HepG2 (cell line): ENCODE results near the gene FOXN3. TPM values are rescaled to one million over a fixed set of nuclear protein-coding genes. Genes with fewer than 3 reads are reported as not detected.
A peak's percentile ranks its signal among the peaks of the same experiment; 100 is the strongest.

ENCODE experiments used
- BORCS8-MEF2B ChIP-seq: sonication (generic); formaldehyde crosslinking; IDR thresholded peaks from 2 replicates; pipeline ENCODE4 v1.8.0; 2022; ENCODE audit warnings: mild to moderate bottlenecking, missing genetic modification reagents
- DZIP1 ChIP-seq: sonication (generic); formaldehyde crosslinking; IDR thresholded peaks from 2 replicates; pipeline ENCODE4 v1.5.0; 2020; ENCODE audit warnings: mild to moderate bottlenecking, missing genetic modification reagents
- HMG20A ChIP-seq: IDR thresholded peaks from 2 replicates; pipeline ENCODE4 v1.6.1; 2016; ENCODE audit warnings: borderline replicate concordance
- KAT2B ChIP-seq: fragments of 150-350 bp; IDR thresholded peaks from 2 replicates; pipeline ENCODE4 v1.6.1; 2014; ENCODE audit warnings: low read depth, low read length, borderline replicate concordance
- MXD4 ChIP-seq: IDR thresholded peaks from 2 replicates; pipeline ENCODE4 v1.6.1; 2016; ENCODE audit warnings: mild to moderate bottlenecking, missing biosample characterization, missing genetic modification reagents
- NR2F2 ChIP-seq: IDR thresholded peaks from 2 replicates; pipeline ENCODE4 v1.6.1; 2012; ENCODE audit warnings: low read depth, inconsistent platforms, borderline replicate concordance
- PRDM4 ChIP-seq: sonication (generic); formaldehyde crosslinking; IDR thresholded peaks from 2 replicates; pipeline ENCODE4 v1.9.0; 2021; ENCODE audit warnings: missing genetic modification reagents, borderline replicate concordance
- RORA ChIP-seq: sonication (generic); formaldehyde crosslinking; IDR thresholded peaks from 2 replicates; pipeline ENCODE4 v1.5.0; 2020; ENCODE audit warnings: mild to moderate bottlenecking, missing genetic modification reagents, moderate library complexity
- SP5 ChIP-seq: IDR thresholded peaks from 2 replicates; pipeline ENCODE4 v1.6.1; 2016; ENCODE audit warnings: low read depth, borderline replicate concordance
- THRA ChIP-seq: sonication (generic); formaldehyde crosslinking; IDR thresholded peaks from 2 replicates; pipeline ENCODE4 v1.4.0; 2020; ENCODE audit warnings: missing genetic modification reagents, borderline replicate concordance
- USF2 ChIP-seq, 2 experiments: sonication (generic) in 1 of 2; formaldehyde crosslinking in 1 of 2; IDR thresholded peaks; 2 replicates each; pipeline versions ENCODE4 v1.5.1 to v1.6.1; 2011 to 2020; ENCODE audit warnings: borderline replicate concordance in 1 of 2, low read depth in 1 of 2, low read length in 1 of 2, mild to moderate bottlenecking in 1 of 2, missing genetic modification reagents in 1 of 2, moderate library complexity in 1 of 2
- ZFP1 ChIP-seq: IDR thresholded peaks from 2 replicates; pipeline ENCODE4 v1.6.1; 2016
- ZIK1 ChIP-seq: sonication (generic); formaldehyde crosslinking; IDR thresholded peaks from 2 replicates; pipeline ENCODE4 v1.5.0; 2020; ENCODE audit warnings: mild to moderate bottlenecking, low read depth, missing genetic modification reagents, borderline replicate concordance
- ZNF251 ChIP-seq: sonication (generic); formaldehyde crosslinking; IDR thresholded peaks from 2 replicates; pipeline ENCODE4 v1.9.0; 2021; ENCODE audit warnings: mild to moderate bottlenecking, missing genetic modification reagents
- ZNF275 ChIP-seq: sonication (generic); formaldehyde crosslinking; IDR thresholded peaks from 2 replicates; pipeline ENCODE4 v1.8.0; 2022; ENCODE audit warnings: missing genetic modification reagents, mild to moderate bottlenecking, inconsistent platforms, borderline replicate concordance
- ZNF460 ChIP-seq: sonication (generic); formaldehyde crosslinking; IDR thresholded peaks from 2 replicates; pipeline ENCODE4 v1.5.1; 2020; ENCODE audit warnings: missing genetic modification reagents, mild to moderate bottlenecking, borderline replicate concordance
- ZNF619 ChIP-seq: sonication (generic); formaldehyde crosslinking; IDR thresholded peaks from 2 replicates; pipeline ENCODE4 v1.4.0; 2020; ENCODE audit warnings: mild to moderate bottlenecking, missing genetic modification reagents
- polyA plus RNA-seq, 8 experiments: library from polyadenylated mRNA; depleted of rRNA in 3 of 8; stranded (reverse) in 7 of 8; unstranded in 1 of 8; fragments of >200 nt; fragmentation: Illumina TruSeq in 4 of 8; extraction: Trizol in 4 of 8; gene quantifications; 2 replicates each; pipeline versions ENCODE4 v1.2.1 to v1.2.3, GENCODE V29; 2011 to 2016; ENCODE audit warnings: low read depth in 4 of 8, missing spikeins in 1 of 8, mixed read lengths in 1 of 8; ENCODE audit not compliant: insufficient read depth in 1 of 8
- total RNA-seq, 5 experiments: library from RNA; depleted of rRNA; stranded (reverse); fragments of >200 nt; fragmentation: Illumina TruSeq; extraction: Trizol; gene quantifications; 2 replicates each; pipeline ENCODE4 v1.2.3, GENCODE V29; 2016; ENCODE audit warnings: low read depth in 1 of 5

FOXN3 gene
- total and polyA plus RNA-seq, 2 of the 13 experiments (the other 11 are each of a cell fraction or from before 2014, with no cell fraction given) = 32.4 to 70.2 TPM

- TF ChIP-seq PRDM4 (CRISPR knock-in tag) (no peak), KAT2B (peak; percentile 46; the same call in 1 of the 2 replicates), ZNF619 (no peak), BORCS8-MEF2B (CRISPR knock-in tag) (no peak), ZNF275 (CRISPR knock-in tag) (peak; percentile 50; the same call in 1 of the 2 replicates), ZIK1 (CRISPR knock-in tag) (no peak), RORA (CRISPR knock-in tag) (no peak), USF2 (IDR thresholded peaks at IDR 0.05; ENCODE audit: low read depth, low read length) (no peak), USF2 (CRISPR knock-in tag; IDR thresholded peaks at IDR 0.05; ENCODE audit: borderline replicate concordance) (0 out of 2 replicates have a peak, but pooled peaks have one; percentile 13), SP5 (CRISPR knock-in tag) (0 out of 2 replicates have a peak, but pooled peaks have one; percentile 14), NR2F2 (peak; percentile 40; the same call in 1 of the 2 replicates), THRA (no peak), ZNF460 (CRISPR knock-in tag) (no peak; the same call in 1 of the 2 replicates), ZFP1 (CRISPR knock-in tag) (peak; percentile 82; the same call in 1 of the 2 replicates), ZNF251 (no peak), DZIP1 (no peak), MXD4 (no peak), HMG20A (peak; percentile 59; the same call in 1 of the 2 replicates)
Measured at GRCh38 chr14:89232265-89233070, 184.6 kb downstream of the FOXN3 start (continued).
